Measurements from ENCODE around the gene TDO2.

GRCh38 chr4:155903453-155903852 is at the start of gene TDO2:
- TF ChIP-seq CTCF (IDR thresholded peaks at IDR 0.05) = no peak
- TF ChIP-seq POLR2A (IDR thresholded peaks at IDR 0.05) = no peak

Data from lower leg skin (tissue), 3 donors.